ENCODE results near the gene ZSWIM5.
A peak's percentile ranks its signal among the peaks of the same experiment; 100 is the strongest.

ZSWIM5 gene

GRCh38 chr1:45014321-45015028 lies 191.9 kb downstream of the ZSWIM5 start (continued):
- TF ChIP-seq ZNF394 (tag by site-specific recombination; IDR thresholded peaks at IDR 0.05; ENCODE audit: borderline replicate concordance), result peak; percentile 18; the same call in 1 of the 2 replicates
- no peak for TF ChIP-seq ZNF48 (tag by site-specific recombination; IDR thresholded peaks at IDR 0.05)
- TF ChIP-seq ZBTB11 (tag by site-specific recombination; conservative IDR thresholded peaks at IDR 0.05; ENCODE audit: low read depth), result 0 out of 2 replicates have a peak, but pooled peaks have one; percentile 28
- 0 out of 2 replicates have a peak, but pooled peaks have one; percentile 49 for TF ChIP-seq ZNF391 (tag by site-specific recombination; IDR thresholded peaks at IDR 0.05; ENCODE audit: borderline replicate concordance, low read depth)
- no peak for TF ChIP-seq ZNF184 (tag by site-specific recombination; IDR thresholded peaks at IDR 0.05)
- no peak for TF ChIP-seq HOXC10 (CRISPR knock-in tag; IDR thresholded peaks at IDR 0.05)
- no peak for TF ChIP-seq ZNF513 (tag by site-specific recombination; IDR thresholded peaks at IDR 0.05)
- no peak for TF ChIP-seq ZNF664 (tag by site-specific recombination; IDR thresholded peaks at IDR 0.05)
- TF ChIP-seq ZNF19 (tag by site-specific recombination; IDR thresholded peaks at IDR 0.05; ENCODE audit: low read depth), result no peak
- TF ChIP-seq ZNF155 (tag by site-specific recombination; IDR thresholded peaks at IDR 0.05), result no peak
- peak; percentile 83 for TF ChIP-seq ZNF654 (tag by site-specific recombination; IDR thresholded peaks at IDR 0.05; ENCODE audit: low read depth)
- no peak for TF ChIP-seq ZNF768 (tag by site-specific recombination; IDR thresholded peaks at IDR 0.05)
- TF ChIP-seq ZBTB21 (tag by site-specific recombination; IDR thresholded peaks at IDR 0.05), result no peak
- TF ChIP-seq ZSCAN16 (tag by site-specific recombination; IDR thresholded peaks at IDR 0.05), result no peak
- no peak for TF ChIP-seq PRDM4 (tag by site-specific recombination; IDR thresholded peaks at IDR 0.05)
- TF ChIP-seq ZNF585B (tag by site-specific recombination; IDR thresholded peaks at IDR 0.05), result no peak
- peak; percentile 89 for TF ChIP-seq CTCF (tag by site-specific recombination; IDR thresholded peaks at IDR 0.05)
- no peak for TF ChIP-seq ZBTB49 (tag by site-specific recombination; IDR thresholded peaks at IDR 0.05; ENCODE audit: low read depth)
- no peak for TF ChIP-seq ZNF747 (tag by site-specific recombination; IDR thresholded peaks at IDR 0.05)
- no peak for TF ChIP-seq GLIS2 (tag by site-specific recombination; IDR thresholded peaks at IDR 0.05)
- no peak for TF ChIP-seq ZNF341 (tag by site-specific recombination; IDR thresholded peaks at IDR 0.05; ENCODE audit: low read depth)
- no peak for TF ChIP-seq ZNF138 (tag by site-specific recombination; IDR thresholded peaks at IDR 0.05; ENCODE audit: borderline replicate concordance)
- no peak for TF ChIP-seq ZNF404 (tag by site-specific recombination; IDR thresholded peaks at IDR 0.05)
- TF ChIP-seq ZNF548 (tag by site-specific recombination; IDR thresholded peaks at IDR 0.05), result no peak
- TF ChIP-seq INSM2 (tag by site-specific recombination; IDR thresholded peaks at IDR 0.05), result no peak

Data from HEK293 (cell line).